ENCODE measurements around the gene NFIX.

- TF ChIP-seq CTCF (IDR thresholded peaks at IDR 0.05) (peak in 1 of 6 experiments; percentile 11), POLR2A (IDR thresholded peaks at IDR 0.05) (no peak)
These were observed 34.6 kb downstream of the NFIX start for GRCh38 chr19:13029893-13030292.

Data from adrenal gland (tissue), 5 donors.